ENCODE measurements around the gene HOXC6. TPM values are rescaled to one million over a fixed set of nuclear protein-coding genes. Genes with fewer than 3 reads are reported as not detected.
A peak's percentile ranks its signal among the peaks of the same experiment; 100 is the strongest.

Gene HOXC6
- total and polyA plus RNA-seq, 9 of the 15 experiments (the other 6 are each of a cell fraction or from before 2014, with no cell fraction given), result 0.06 to 4.0 (median 1.4) TPM

DNA sequence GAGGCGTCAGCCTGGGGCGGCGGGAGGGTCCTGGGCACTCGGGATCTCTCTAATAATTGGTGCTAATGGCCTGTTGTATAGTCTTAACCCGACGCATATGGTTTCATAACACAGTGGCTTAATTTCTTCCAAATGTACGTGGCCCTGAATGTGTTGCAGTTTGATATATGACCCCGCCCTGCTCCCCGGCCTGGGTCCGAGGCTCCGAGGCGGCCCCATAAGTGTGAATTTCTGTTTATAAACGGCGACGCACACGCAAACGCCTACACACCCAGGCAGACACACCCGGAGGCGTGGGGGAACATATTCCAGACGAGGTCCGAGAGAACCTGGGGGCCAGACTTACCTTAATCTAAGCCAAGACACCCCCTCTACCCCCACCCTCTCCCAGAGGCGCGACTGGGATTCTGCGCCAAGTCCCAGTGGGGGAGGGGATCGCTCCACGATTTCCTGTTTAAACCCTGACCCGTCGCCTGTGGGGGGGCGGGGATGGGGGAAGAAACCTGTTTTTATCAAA is 9.7 kb upstream of the HOXC6 start (continued):
- TF ChIP-seq MYC (IDR thresholded peaks at IDR 0.05; ENCODE audit: low read depth, low read length) (peak; percentile 15; the same call in 1 of the 2 replicates), MYC (CRISPR knock-in tag; IDR thresholded peaks at IDR 0.05; ENCODE audit: borderline replicate concordance, low read depth) (no peak), L3MBTL2 (IDR thresholded peaks at IDR 0.05) (peak; percentile 31; the same call in 1 of the 2 replicates), ZFX (CRISPR knock-in tag; IDR thresholded peaks at IDR 0.05) (peak; percentile 73), E2F6 (IDR thresholded peaks at IDR 0.05; ENCODE audit: borderline replicate concordance in 1 of 2, extremely low read depth in 1 of 2, insufficient read depth in 1 of 2, insufficient read length in 1 of 2, low read depth in 1 of 2, low read length in 1 of 2, poor library complexity in 1 of 2, severe bottlenecking in 1 of 2) (peak; percentile 9 to 36), HOXB6 (CRISPR knock-in tag; IDR thresholded peaks at IDR 0.05; ENCODE audit: borderline replicate concordance) (no peak), HDAC1 (IDR thresholded peaks at IDR 0.05) (no peak), HMG20B (CRISPR knock-in tag; IDR thresholded peaks at IDR 0.05) (no peak), YY1 (IDR thresholded peaks at IDR 0.05; ENCODE audit: borderline replicate concordance in 1 of 3, control insufficient read depth in 1 of 3, extremely low read depth in 1 of 3, insufficient read depth in 3 of 3, insufficient read length in 1 of 3, insufficient replicate concordance in 2 of 3, low read depth in 1 of 3, low read length in 2 of 3) (peak in 1 of 3 experiments; percentile 13), CREM (IDR thresholded peaks at IDR 0.05; ENCODE audit: low read depth) (peak; percentile 58; the same call in 1 of the 2 replicates), EGR1 (conservative IDR thresholded peaks at IDR 0.05) (peak; percentile 84), ZNF445 (CRISPR knock-in tag; IDR thresholded peaks at IDR 0.05; ENCODE audit: low read depth) (no peak), RUNX1 (IDR thresholded peaks at IDR 0.05; ENCODE audit: low read depth) (no peak), DACH1 (IDR thresholded peaks at IDR 0.05; ENCODE audit: partially characterized antibody) (no peak), GTF2E2 (tag; IDR thresholded peaks at IDR 0.05) (0 out of 2 replicates have a peak, but pooled peaks have one; percentile 2), DPF2 (IDR thresholded peaks at IDR 0.05) (0 out of 2 replicates have a peak, but pooled peaks have one; percentile 17), CBX8 (IDR thresholded peaks at IDR 0.05; ENCODE audit: borderline replicate concordance, extremely low read depth, low read depth, low read length, poor library complexity, severe bottlenecking) (no peak), ZKSCAN8 (CRISPR knock-in tag; IDR thresholded peaks at IDR 0.05) (0 out of 2 replicates have a peak, but pooled peaks have one; percentile 17), FOXA1 (IDR thresholded peaks at IDR 0.05; ENCODE audit: borderline replicate concordance) (no peak), ZNF717 (CRISPR knock-in tag; IDR thresholded peaks at IDR 0.05) (no peak), SMARCC2 (IDR thresholded peaks at IDR 0.05; ENCODE audit: low read depth) (peak; percentile 19; the same call in 1 of the 2 replicates), ZBTB7A (IDR thresholded peaks at IDR 0.05; ENCODE audit: borderline replicate concordance, control insufficient read depth, low read depth, low read length) (peak; percentile 54; the same call in 1 of the 2 replicates), ATF1 (CRISPR knock-in tag; IDR thresholded peaks at IDR 0.05) (no peak), ATF1 (tag; IDR thresholded peaks at IDR 0.05) (0 out of 2 replicates have a peak, but pooled peaks have one; percentile 38)
- TF ChIP-seq, protein P1, sequence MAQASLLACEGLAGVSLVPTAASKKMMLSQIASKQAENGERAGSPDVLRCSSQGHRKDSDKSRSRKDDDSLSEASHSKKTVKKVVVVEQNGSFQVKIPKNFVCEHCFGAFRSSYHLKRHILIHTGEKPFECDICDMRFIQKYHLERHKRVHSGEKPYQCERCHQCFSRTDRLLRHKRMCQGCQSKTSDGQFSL (CRISPR knock-in tag; IDR thresholded peaks at IDR 0.05), result peak; percentile 68
- TF ChIP-seq, protein P1 (tag; IDR thresholded peaks at IDR 0.05), result peak in 1 of 2 experiments; percentile 49; a peak in 2 of 4 replicates
